GM19328 (cell line): ENCODE results near the gene DNAL1.
"Not testable (repeated sequence)": the region's sequence is repeated elsewhere in the genome, so short reads cannot be mapped to it uniquely, and the experiment has no call there.

ENCODE experiments used
- ATAC-seq: cut with Tn5 transposase; IDR thresholded peaks from one replicate; pipeline ENCODE4 v1.9.1; 2021; ENCODE audit warnings: mild to moderate bottlenecking, moderate library complexity; ENCODE audit not compliant: unreplicated experiment

Gene DNAL1

DNA sequence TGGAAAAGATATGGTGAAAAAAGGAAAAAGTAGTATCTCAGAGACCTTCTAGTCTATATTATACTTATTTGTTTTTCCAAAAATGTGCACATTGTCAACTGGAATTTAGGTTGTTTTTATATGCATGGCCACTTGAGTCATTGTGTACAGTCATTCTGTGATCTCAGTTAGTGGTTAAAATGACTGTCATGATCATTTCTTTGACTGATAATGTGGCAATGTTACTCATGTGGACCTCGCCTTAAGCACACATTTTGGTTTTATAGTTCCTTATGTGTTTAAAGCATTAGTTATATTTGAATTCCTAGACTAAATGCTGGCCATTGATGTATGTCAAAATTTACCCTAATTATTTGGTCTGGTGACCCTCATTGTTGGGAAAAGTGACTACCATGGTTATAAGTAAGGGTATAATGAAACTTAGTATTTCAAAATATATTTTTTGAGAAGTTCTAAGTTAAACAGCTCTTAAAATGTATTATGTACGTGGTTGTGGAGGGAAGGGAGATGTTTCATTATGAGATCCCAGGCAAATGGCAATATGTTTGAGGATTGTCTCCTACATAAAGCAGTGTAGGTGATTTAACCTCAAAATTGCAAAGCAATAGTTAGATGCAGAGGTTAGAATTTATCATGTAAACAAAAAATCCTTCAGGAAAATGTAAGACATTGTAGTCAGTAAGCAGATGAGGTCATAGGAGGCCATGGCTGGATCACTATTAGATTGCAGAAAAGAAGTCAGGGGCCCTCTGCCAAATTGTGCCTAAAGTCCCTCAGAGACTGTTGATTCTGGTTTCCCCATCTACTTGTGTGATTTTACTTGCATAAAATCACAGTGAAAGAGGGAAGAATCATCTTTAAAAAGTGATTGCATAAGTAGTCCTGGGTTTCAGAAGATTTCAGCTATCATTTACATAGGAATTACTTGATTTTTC, 51.9 kb downstream of the DNAL1 start:
- ATAC-seq: peak; percentile 80

- ATAC-seq: no peak
Observed at GRCh38 chr14:73700325-73700724, 55.5 kb downstream of the DNAL1 start.

- ATAC-seq: not testable (repeated sequence)
Observed at GRCh38 chr14:73708076-73708475, 63.3 kb downstream of the DNAL1 start.

DNA sequence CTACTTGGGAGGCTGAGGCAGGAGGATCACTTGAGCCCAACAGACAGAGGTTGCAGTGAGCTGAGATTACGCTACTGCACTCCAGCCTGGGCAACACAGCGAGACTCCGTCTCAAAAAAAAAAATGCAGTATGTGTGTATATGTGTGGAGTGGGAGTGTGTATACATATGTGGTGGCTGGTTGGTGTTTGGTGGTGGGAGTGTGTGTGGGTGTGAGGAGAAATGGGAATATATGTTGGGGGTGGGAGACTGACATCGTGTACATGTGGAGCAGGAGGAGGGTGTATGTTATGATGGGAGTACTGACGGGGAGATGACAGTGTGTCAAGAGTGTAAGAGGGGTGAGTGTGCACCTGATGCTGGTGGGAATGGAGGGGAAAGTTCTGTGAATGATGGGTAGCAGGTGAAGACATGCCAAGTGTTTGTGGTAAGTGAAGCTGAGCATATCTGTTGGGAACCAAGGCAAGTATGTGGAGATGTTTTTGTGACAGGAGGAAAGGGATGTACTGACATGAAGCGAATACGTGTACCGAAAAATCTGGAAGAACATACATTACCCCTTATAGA, 65.2 kb downstream of the DNAL1 start:
- ATAC-seq: no peak

- ATAC-seq: no peak
Observed at GRCh38 chr14:73710737-73711136, 66.0 kb downstream of the DNAL1 start.

- no peak for ATAC-seq
Observed at GRCh38 chr14:73712071-73712506, 67.3 kb downstream of the DNAL1 start.

- ATAC-seq: no peak
Observed at GRCh38 chr14:73712540-73713180, 67.9 kb downstream of the DNAL1 start.

DNA sequence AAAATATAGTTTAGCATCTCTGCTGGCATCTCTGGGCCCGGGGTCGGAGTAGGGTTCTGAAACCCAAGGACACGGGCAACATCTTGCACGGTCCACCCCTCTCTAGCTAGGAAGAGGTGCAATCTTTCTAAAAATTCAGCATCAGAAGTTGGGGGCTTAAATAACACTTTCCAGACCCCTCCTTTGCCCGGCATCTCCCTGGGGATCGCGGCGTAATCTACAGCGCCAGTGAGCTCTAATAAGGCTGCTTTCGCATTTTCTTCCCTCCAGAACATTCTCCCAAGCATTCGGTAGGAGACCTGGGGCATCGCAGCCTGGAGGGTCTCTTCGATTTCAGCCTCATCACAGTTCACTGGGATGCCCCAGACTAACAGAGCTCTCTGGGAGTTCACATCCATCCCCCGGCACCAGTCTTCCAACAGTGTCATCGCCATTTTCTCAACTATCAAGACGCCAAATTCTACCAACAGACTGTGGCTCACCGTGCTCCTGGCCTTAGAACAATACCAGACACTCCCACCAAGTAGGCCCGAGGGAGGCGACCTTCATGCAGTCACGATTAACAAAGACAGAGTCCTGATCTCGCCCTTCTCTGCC, 68.5 kb downstream of the DNAL1 start:
- no peak for ATAC-seq

DNA sequence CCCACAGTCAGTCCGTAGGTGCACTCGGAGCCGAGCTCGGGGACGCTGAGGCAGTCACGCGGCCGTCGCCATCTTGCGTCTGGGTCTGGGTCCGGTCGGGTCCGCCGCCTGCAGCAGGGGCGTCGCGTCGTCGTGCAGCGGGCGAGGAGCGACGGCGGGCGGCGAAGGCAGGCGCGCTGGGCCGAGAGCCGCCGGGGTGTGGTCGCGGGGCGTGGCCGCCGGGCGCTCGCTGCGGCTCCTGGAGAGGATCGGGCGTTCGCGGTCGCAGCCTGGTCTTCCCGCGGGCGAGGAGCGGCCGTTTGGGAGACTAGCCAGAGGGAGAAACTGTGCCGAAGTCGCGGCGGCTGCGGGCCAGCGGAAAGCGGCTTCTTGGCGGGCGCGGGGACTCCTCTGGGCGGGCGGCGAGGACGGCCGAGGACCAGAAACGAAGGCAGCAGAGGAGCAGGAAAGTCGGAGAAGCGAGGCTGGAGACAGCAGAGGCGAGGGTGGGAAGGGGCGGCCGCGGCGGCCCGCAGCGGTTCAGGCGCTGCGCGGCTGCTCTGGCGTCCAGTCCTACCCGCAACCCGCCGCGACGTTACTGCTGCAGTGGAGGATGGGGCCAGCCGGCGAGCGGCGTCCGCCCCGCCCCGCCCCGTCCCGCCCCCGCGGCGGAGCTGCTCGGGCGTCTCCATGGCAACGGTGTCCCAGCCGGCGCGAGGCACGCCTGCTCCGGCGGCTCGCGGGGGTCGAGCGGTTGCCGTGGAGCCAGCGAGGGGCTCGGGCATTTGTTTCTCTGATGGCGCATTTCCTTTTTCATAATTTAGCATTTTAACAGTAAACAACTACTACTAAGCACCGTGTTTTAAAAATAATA, 69.2 kb downstream of the DNAL1 start, which contains the start of gene PNMA1:
PNMA1 (minus strand) TSS at position 582 of the 853 bp plus-strand sequence. CDS start 745 bp downstream, outside the sequence.
- ATAC-seq: peak; percentile 62

DNA sequence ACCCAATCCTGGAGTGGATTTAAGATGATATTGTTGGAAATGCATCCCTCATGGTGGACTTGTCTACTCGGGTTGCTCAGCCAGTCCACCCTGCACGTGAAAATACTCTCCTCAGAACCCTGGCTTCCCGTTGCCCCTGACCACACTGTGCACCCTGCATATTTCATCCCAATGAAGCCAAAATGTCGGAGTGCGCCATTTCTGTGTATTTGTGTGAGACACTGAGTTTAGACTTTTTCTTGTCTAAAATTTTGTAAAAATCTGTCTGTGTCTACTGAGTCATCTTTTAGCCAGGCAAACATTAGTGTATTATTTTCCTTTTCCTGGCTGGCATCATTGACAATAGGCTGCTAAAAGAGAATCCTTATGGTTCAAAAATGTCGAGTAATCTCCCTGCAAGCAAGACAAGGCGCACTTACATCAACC, 69.9 kb downstream of the DNAL1 start:
- peak; percentile 7 for ATAC-seq

- ATAC-seq: no peak
Observed at GRCh38 chr14:73715707-73716106, 70.9 kb downstream of the DNAL1 start.

- no peak for ATAC-seq
Observed at GRCh38 chr14:73717266-73717665, 72.5 kb downstream of the DNAL1 start.

DNA sequence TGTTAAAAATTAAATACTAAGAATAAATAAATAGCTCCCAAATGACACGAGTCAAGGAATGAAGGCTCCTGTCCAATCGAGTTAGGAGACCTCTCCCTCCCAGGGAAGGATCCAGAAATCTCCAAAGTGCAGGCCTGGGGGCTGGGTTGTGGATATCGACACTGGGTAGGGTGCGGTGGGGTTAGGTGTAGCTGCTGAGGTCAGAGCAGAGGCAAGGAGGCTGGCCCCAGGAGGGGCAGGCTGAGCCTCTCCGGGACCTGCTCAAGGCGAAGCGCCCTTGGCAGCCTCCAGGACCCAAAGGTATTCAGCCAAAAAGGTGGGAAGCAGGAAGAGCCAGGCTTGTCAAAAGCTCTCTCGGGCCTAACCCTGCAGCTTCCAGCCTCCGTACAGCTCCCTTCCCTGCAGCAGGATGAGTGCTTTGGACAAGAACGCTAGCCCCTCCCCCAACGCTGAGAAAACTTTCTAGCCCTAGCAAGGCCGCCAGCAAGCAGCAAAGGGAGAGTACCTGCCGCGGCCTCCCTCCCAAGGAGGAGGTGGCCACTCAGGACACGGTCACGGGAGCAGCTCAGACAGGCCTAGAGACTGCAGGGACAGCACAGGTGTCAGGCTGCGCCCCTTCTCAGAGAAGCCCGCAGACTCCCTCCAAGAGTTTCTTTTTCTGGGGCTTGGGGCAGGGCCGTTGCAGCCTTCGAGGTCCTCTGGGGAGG, 73.1 kb downstream of the DNAL1 start:
- no peak for ATAC-seq

- ATAC-seq: no peak
Observed at GRCh38 chr14:73718418-73719251, 73.8 kb downstream of the DNAL1 start.

GRCh38 chr14:73719361-73719760, 74.6 kb downstream of the DNAL1 start:
- no peak for ATAC-seq

DNA sequence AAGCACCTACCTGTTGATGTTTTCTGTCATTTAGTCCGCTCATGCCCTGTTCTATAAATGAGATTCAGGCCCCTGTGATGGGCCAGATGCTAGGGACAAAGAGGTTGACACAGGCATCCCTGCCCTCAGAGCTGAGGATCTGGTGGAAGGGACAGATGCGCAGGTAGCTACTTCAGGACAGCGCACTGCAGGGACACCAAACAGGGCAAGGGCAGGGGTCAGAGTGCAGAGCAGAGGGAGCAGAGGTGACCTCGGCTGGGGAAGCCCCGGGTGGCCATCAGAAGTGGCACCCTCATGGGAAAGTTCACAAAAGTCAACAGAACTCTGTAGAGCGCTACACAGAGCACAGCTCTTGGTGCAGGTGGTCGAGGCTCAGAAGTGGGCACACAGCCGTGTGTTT, 75.0 kb downstream of the DNAL1 start:
- ATAC-seq: no peak

- no peak for ATAC-seq
Observed at GRCh38 chr14:73720636-73721035, 75.8 kb downstream of the DNAL1 start.

DNA sequence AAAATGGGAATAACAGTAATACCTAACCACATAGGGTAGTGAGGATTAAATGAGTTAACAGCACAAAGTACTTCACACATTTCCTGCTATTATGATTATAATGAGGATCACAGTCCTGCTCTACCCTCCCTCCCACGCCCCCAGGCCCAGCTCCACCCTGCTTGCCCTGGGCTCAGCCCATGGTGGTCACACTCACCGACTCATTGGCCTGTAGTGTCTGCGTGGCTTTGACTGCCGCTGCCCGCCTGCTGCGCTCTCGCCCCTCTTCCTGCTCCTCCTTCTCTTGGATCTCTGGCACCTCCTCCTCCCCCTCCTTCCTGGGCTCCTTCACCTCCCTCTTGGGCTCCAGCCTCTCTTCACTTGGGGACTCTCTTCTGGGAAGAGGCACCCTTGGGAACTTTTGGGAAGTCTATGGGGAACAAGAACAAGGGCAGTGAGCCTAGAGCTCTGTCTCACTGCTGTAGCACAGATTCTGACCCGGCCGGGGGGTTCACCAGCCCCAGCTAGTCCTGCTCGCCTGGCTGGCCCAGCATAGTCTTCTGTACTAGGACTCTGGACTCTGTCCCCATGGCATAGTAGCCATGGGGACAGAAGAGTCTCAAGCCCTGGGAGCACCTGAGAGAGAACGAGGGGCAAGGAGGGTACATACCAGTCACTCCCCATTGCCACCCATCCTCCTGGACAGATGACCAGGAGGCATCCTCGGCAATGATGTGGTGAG, 76.5 kb downstream of the DNAL1 start:
- ATAC-seq: no peak
